ENCODE data around the gene WNK4. TPM values are rescaled to one million over a fixed set of nuclear protein-coding genes. Genes with fewer than 3 reads are reported as not detected.
"Not testable (repeated sequence)": the region's sequence is repeated elsewhere in the genome, so short reads cannot be mapped to it uniquely, and the experiment has no call there.

The WNK4 gene
- polyA plus RNA-seq, 3 donors: 0.45 to 0.54 (median 0.46) TPM

- H3K27ac ChIP-seq (ENCODE audit: low read depth, low read length): no peak overlapping the region
Measured at GRCh38 chr17:42767512-42767911, 12.9 kb upstream of the WNK4 start.

- H3K27ac ChIP-seq (ENCODE audit: low read depth, low read length): not testable (repeated sequence)
- 65 to 72% (median 68%) methylated on average over 9 of the region's 9 CpGs for WGBS, 3 donors
Measured at GRCh38 chr17:42768006-42768405, 12.4 kb upstream of the WNK4 start.

- 57 to 80% (median 71%) methylated on average over 10 of the region's 10 CpGs for WGBS, 3 donors
- H3K27ac ChIP-seq (ENCODE audit: low read depth, low read length): not testable (repeated sequence)
Measured at GRCh38 chr17:42769964-42770363, 10.4 kb upstream of the WNK4 start.

GRCh38 chr17:42772945-42773289, 7.5 kb upstream of the WNK4 start:
- WGBS, 3 donors: 1 to 2% (median 2%) methylated on average over 3 of the region's 3 CpGs
- H3K27ac ChIP-seq (ENCODE audit: low read depth, low read length): no peak overlapping the region

GRCh38 chr17:42773290-42774035, 6.9 kb upstream of the WNK4 start, which contains the start of gene VPS25:
VPS25 (plus strand) TSS chr17:42773449; CDS start chr17:42773476, 27 bp downstream.
- no peak within 1 kb of the TSS for H3K27ac ChIP-seq (ENCODE audit: low read depth, low read length)
- 1 to 2% (median 1%) methylated on average over 37 to 39 of the region's 39 CpGs for WGBS, 3 donors

- no peak overlapping the region for H3K27ac ChIP-seq (ENCODE audit: low read depth, low read length)
- whole genome bisulfite sequencing, 3 donors: 55 to 73% (median 62%) methylated on average over 3 of the region's 3 CpGs
Measured at GRCh38 chr17:42774066-42774745, 6.2 kb upstream of the WNK4 start.

- H3K27ac ChIP-seq (ENCODE audit: low read depth, low read length): no peak overlapping the region
- WGBS, 3 donors: 59 to 69% (median 60%) methylated on average over 3 of the region's 3 CpGs
Measured at GRCh38 chr17:42775534-42776098, 4.8 kb upstream of the WNK4 start.

GRCh38 chr17:42778570-42778969, 1.8 kb upstream of the WNK4 start:
- 72 to 86% (median 85%) methylated on average over 5 of the region's 5 CpGs for WGBS, 3 donors
- H3K27ac ChIP-seq (ENCODE audit: low read depth, low read length): no peak overlapping the region

- WGBS, 3 donors: 54 to 69% (median 67%) methylated on average over 3 of the region's 3 CpGs
- no peak overlapping the region for H3K27ac ChIP-seq (ENCODE audit: low read depth, low read length)
Measured at GRCh38 chr17:42779304-42779935, 990 bp upstream of the WNK4 start.

GRCh38 chr17:42780851-42781638, 635 bp downstream of the WNK4 start:
- 7 to 9% (median 8%) methylated on average over 35 to 39 of the region's 39 CpGs for WGBS, 3 donors
- H3K27ac ChIP-seq (ENCODE audit: low read depth, low read length): no peak overlapping the region

GRCh38 chr17:42781639-42782165, 1.3 kb downstream of the WNK4 start:
- 31 to 41% (median 36%) methylated on average over 10 of the region's 10 CpGs for WGBS, 3 donors
- H3K27ac ChIP-seq (ENCODE audit: low read depth, low read length): no peak overlapping the region

- H3K27ac ChIP-seq (ENCODE audit: low read depth, low read length): no peak overlapping the region
- 28 to 56% (median 37%) methylated on average over 23 to 29 of the region's 29 CpGs for WGBS, 3 donors
Measured at GRCh38 chr17:42782166-42783061, 2.0 kb downstream of the WNK4 start.

GRCh38 chr17:42783062-42783790, 2.8 kb downstream of the WNK4 start:
- no peak overlapping the region for H3K27ac ChIP-seq (ENCODE audit: low read depth, low read length)
- 28 to 46% (median 42%) methylated on average over 9 of the region's 9 CpGs for WGBS, 3 donors

- H3K27ac ChIP-seq (ENCODE audit: low read depth, low read length): no peak overlapping the region
- WGBS, 3 donors: 19 to 40% (median 21%) methylated on average over 22 of the region's 22 CpGs
Measured at GRCh38 chr17:42783791-42784138, 3.4 kb downstream of the WNK4 start.

- H3K27ac ChIP-seq (ENCODE audit: low read depth, low read length): no peak overlapping the region
- WGBS, 3 donors: 18 to 50% (median 34%) methylated on average over 25 of the region's 25 CpGs
Measured at GRCh38 chr17:42784409-42784808, 4.0 kb downstream of the WNK4 start.

- no peak overlapping the region for H3K27ac ChIP-seq (ENCODE audit: low read depth, low read length)
- WGBS, 3 donors: 10 to 34% (median 27%) methylated on average over 52 of the region's 52 CpGs
Measured at GRCh38 chr17:42784811-42785592, 4.6 kb downstream of the WNK4 start.

All from adipose tissue (tissue), 3 donors.